Activated naive CD4-positive, alpha-beta T cell treated with anti-CD3 and anti-CD28 coated beads, Interleukin-2, amount 10 ng/mL, durations not matched to agents 7 days and 5 days (primary cell): ENCODE results near the gene KRT2.

Experiments used
- CTCF ChIA-PET: fragments of 350-600 bp; sonication (Branson Sonifier 250); formaldehyde crosslinking; loops from one replicate; lab custom pipeline; 2021; ENCODE audit warnings: antibody characterized with exemption; lab: Charles Lee
- DNase-seq: peaks from one replicate; pipeline ENCODE4 v3.0.0-alpha.2; 2020
- H3K27ac Mint-ChIP-seq: one replicate; pipeline ENCODE4 v1.8.0; 2021; ENCODE audit warnings: mild to moderate bottlenecking, moderate library complexity, mixed read lengths
- H3K27me3 Mint-ChIP-seq: one replicate; pipeline ENCODE4 v1.8.0; 2021; ENCODE audit warnings: mild to moderate bottlenecking, mixed read lengths
- H3K36me3 Mint-ChIP-seq: one replicate; pipeline ENCODE4 v1.8.0; 2021; ENCODE audit warnings: mixed read lengths
- H3K4me1 Mint-ChIP-seq: one replicate; pipeline ENCODE4 v1.8.0; 2021; ENCODE audit warnings: mixed read lengths
- H3K4me3 Mint-ChIP-seq: one replicate; pipeline ENCODE4 v1.8.0; 2021; ENCODE audit warnings: mild to moderate bottlenecking, moderate library complexity, mixed read lengths
- H3K9me3 Mint-ChIP-seq: one replicate; pipeline ENCODE4 v1.8.0; 2021; ENCODE audit warnings: mixed read lengths

Gene KRT2

DNA sequence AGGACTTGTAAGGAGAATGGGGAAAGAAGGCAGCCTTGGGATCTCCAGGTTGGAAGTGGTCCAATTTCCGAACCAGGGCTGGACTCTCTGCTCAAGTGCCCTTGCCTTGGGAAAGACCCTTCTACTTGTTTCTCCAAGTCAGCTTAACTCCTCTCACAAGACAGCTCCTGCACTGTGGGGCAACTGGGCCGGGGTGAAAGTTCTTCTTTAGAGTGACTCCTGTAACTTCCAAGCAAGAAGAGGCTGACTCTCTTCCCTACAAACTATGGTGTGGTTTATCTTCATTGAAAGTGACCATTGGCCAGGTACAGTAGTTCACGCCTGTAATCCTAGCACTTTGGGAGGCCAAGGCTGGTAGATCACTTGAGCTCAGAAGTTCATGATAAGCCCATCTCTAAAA, 14.5 kb upstream of the KRT2 start:
- Mint-ChIP-seq H3K27ac (no peak overlapping the region), H3K36me3 (no peaks in the 10 kb centered on the region), H3K9me3 (no peaks in the 10 kb centered on the region), H3K4me1 (peaks cover 9% of the 10 kb centered on the region), H3K27me3 (peaks cover 51% of the 10 kb centered on the region), H3K4me3 (no peak overlapping the region)
- no peak for DNase-seq
- CTCF ChIA-PET = interaction anchor here (2.2 kb wide), 1 partner anchor 213 kb away, joined by 5 read pairs; no protein-coding TSS in a partner anchor

- H3K27ac Mint-ChIP-seq = no peak overlapping the region
- H3K9me3 Mint-ChIP-seq = no peaks in the 10 kb centered on the region
- no peak for DNase-seq
- CTCF ChIA-PET = interaction anchor here (0.7 to 1.1 kb wide), 2 partner anchors 78 to 80 kb away, joined by 3 read pairs; no protein-coding TSS in a partner anchor
- H3K27me3 Mint-ChIP-seq = peaks cover 56% of the 10 kb centered on the region
- H3K4me3 Mint-ChIP-seq = no peak overlapping the region
- H3K4me1 Mint-ChIP-seq = peaks cover 9% of the 10 kb centered on the region
- no peaks in the 10 kb centered on the region for H3K36me3 Mint-ChIP-seq
These were observed 11.4 kb upstream of the KRT2 start for GRCh38 chr12:52663420-52663819.

DNA sequence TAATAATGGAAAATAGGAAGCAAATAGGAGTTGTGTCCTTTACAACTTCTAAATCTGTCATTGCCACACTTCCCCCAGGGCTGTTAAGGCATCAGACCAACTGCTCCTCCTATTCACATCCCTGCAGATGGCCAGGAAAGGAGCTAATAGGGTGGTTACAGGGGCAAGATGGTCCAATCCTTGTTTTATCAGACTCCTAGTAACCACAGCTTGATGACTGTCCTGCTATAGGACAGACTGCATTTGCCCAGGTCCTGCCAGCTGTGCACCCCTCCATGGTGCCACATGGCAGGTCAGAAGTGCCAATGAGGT, 10.9 kb upstream of the KRT2 start:
- CTCF ChIA-PET = no interaction called here
- H3K9me3 Mint-ChIP-seq = no peaks in the 10 kb centered on the region
- no peaks in the 10 kb centered on the region for H3K36me3 Mint-ChIP-seq
- no peak overlapping the region for H3K27ac Mint-ChIP-seq
- H3K4me1 Mint-ChIP-seq = peaks cover 9% of the 10 kb centered on the region
- peaks cover 56% of the 10 kb centered on the region for H3K27me3 Mint-ChIP-seq
- no peak overlapping the region for H3K4me3 Mint-ChIP-seq
- DNase-seq = no peak

DNA sequence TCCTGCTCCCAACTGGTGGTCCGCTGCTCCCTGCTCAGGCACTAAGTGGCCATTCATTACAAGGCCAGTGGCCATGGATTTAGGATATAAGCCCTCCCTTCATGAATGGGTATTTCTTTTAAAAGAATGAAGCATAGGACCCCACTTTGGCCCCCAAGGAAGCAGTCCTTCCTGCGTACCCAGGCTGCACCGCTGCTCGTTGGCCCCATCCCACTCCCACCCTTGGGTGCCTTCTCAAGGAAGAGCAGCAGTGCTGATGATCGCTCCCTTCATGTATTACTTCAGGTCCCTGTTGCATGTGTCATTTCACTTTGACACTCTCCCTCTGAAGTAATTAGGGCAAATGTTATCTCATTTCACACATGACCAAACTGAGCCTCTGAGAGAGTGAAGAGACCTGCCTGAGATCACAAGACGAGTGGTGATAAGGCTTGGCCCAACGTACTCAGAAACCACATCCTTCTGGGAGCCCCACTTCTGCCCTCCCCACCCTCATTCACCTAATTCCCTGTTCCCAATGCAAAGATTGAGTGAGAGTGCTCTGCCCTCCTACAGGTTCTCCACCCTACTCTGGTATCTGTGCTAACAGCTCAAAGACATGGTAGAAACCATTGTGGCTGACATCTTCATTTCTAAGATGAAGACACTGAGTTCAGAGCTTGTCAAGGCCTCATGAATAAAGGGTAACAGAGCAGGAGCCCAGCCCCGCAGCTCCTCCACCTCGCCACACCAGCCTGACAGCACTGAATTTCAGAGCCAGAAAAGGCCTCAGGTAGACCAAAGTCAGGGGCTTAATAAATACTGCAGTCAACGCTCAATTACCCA, 10.3 kb upstream of the KRT2 start:
- Mint-ChIP-seq H3K36me3 (no peaks in the 10 kb centered on the region), H3K9me3 (no peaks in the 10 kb centered on the region), H3K4me3 (no peak overlapping the region), H3K4me1 (peaks cover 9% of the 10 kb centered on the region), H3K27ac (no peak overlapping the region), H3K27me3 (peaks cover 56% of the 10 kb centered on the region)
- DNase-seq = no peak
- CTCF ChIA-PET = no interaction called here

DNA sequence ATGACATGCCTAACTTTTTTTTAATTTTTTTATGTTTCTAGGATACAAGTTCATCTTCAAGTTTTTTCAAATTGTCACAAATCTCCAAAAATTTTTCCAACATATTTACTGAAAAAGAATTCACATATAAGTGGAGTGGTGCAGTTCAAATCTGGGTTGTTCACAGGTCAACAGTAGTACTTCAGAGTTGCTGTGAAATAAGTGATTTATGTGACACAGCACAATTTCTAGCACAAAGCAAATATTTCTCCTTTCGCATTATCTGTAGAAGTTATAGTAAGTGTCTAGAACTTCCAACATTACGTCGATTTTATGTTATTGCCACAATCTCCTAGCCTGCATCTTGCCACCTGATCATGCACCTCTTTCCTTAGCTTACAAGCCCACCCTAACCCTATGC, 9.7 kb upstream of the KRT2 start:
- Mint-ChIP-seq H3K4me3 (no peak overlapping the region), H3K9me3 (no peaks in the 10 kb centered on the region), H3K27me3 (peaks cover 53% of the 10 kb centered on the region), H3K27ac (no peak overlapping the region), H3K4me1 (peaks cover 9% of the 10 kb centered on the region), H3K36me3 (no peaks in the 10 kb centered on the region)
- DNase-seq = no peak
- CTCF ChIA-PET = no interaction called here

DNA sequence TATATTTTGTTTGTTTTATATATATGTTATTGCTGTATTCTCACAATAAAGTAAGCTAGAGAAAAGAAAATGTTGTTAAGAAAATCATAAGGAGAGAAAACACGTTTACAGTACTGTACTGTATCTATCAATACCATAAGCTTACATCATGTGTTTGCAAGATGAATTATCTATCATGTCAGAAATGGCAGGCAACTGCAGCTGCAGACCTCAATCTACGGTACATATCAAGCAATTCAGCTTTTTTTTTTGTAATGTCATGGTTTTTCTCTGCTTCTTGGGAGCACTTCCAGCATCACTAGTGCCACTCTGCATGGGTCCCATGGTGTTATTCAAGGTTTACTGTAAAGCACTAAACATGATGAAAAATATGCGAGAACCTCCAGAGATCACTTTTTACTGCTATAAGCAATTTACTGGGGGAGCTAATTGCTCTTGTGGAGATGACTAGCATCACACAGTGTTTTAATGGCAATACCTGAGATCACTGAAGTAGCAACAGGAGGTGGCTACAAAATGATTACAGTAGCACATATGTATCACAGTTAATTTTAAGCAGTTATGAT, 9.0 kb upstream of the KRT2 start:
- no peak overlapping the region for H3K27ac Mint-ChIP-seq
- no peaks in the 10 kb centered on the region for H3K9me3 Mint-ChIP-seq
- no peak overlapping the region for H3K4me3 Mint-ChIP-seq
- no peak for DNase-seq
- CTCF ChIA-PET = no interaction called here
- H3K27me3 Mint-ChIP-seq = peaks cover 50% of the 10 kb centered on the region
- no peaks in the 10 kb centered on the region for H3K36me3 Mint-ChIP-seq
- peaks cover 9% of the 10 kb centered on the region for H3K4me1 Mint-ChIP-seq

DNA sequence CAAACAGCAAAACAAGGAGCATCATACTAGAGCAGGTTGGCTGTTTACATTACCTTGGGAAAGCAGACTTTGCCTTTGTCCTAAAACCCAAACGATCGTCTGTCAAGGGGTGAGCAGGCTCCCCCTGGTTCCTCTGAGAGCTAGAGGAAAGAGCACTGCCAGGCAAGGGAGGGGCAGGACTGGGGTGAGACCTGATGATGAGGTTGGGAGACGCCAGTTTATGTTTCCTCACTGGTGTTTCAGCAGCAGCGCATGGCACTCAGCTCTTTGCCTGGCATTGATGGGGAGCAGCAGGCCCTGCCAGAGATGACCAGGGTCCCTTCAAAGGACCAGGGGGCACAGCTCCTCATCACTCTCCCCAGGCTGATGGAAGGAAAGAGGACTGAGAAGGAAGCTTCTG, 7.9 kb upstream of the KRT2 start:
- H3K36me3 Mint-ChIP-seq = no peaks in the 10 kb centered on the region
- CTCF ChIA-PET = interaction anchor here (1.2 kb wide), 1 partner anchor 76 kb away, joined by 3 read pairs; no protein-coding TSS in a partner anchor

DNA sequence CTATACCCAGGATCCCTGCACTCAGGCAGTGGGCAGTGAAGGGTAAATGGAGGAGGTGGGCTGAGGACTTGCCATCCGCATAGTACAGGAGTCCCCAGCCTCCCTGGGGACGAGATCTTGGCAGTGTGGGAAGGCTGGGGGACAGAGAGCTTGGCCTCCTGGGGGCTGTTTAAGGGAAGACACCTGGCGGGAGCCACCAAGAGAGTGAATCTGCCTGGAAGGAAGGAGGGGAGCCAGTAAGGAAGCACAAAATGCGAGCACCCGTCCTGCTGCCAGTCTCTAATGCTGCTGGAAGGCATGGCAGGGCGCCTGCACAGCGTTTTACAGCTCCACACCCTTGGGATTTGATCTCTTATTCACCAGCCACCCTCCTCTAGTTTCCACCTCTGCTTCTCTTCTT, 7.4 kb upstream of the KRT2 start:
- peaks cover 9% of the 10 kb centered on the region for H3K4me1 Mint-ChIP-seq
- no peaks in the 10 kb centered on the region for H3K9me3 Mint-ChIP-seq
- peaks cover 54% of the 10 kb centered on the region for H3K27me3 Mint-ChIP-seq
- no peak for DNase-seq
- no peaks in the 10 kb centered on the region for H3K36me3 Mint-ChIP-seq
- CTCF ChIA-PET = interaction anchor here (1.2 kb wide), 1 partner anchor 76 kb away, joined by 3 read pairs; no protein-coding TSS in a partner anchor
- H3K27ac Mint-ChIP-seq = no peak overlapping the region
- H3K4me3 Mint-ChIP-seq = no peak overlapping the region

More for the DNA sequence above, 7.9 kb upstream of the KRT2 start:
- Mint-ChIP-seq H3K4me1 (peaks cover 9% of the 10 kb centered on the region), H3K9me3 (no peaks in the 10 kb centered on the region), H3K27me3 (peaks cover 54% of the 10 kb centered on the region), H3K4me3 (no peak overlapping the region), H3K27ac (no peak overlapping the region)
- DNase-seq = no peak

GRCh38 chr12:52658196-52658595, 6.2 kb upstream of the KRT2 start:
- CTCF ChIA-PET = no interaction called here
- H3K4me3 Mint-ChIP-seq = no peak overlapping the region

DNA sequence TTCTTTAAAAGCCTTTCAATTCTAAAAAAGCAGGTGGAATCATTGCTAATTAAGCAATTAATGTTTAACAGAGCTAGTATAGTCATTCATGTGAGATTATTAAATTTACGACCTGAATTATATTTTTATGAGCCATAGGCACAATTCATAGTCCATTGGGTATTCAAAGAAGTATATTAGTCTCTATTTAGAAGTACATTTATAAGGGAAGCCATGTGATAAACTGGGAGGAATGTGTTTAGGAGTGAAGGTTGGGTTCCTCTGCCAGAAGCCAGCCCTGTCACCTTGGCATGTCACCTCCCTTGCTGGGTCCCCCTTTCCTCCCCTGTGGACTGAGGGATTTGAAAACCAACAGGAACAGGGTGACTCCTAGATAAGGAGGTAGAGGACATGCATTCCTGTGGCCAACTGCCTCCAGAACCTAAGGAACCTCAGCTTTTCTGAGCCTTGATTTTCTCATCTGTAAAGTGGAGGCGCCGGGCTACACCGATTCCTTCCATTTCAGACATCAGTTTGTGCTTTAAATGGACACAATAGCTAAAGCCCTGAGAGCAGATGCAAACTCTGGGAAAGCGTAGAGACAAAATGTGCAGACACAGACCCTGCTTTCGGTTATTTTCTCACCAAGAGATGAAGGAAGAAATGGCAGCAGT, 5.4 kb upstream of the KRT2 start:
- H3K27me3 Mint-ChIP-seq = peaks cover 57% of the 10 kb centered on the region
- no peak overlapping the region for H3K27ac Mint-ChIP-seq
- peaks cover 10% of the 10 kb centered on the region for H3K4me1 Mint-ChIP-seq
- CTCF ChIA-PET = no interaction called here
- no peak overlapping the region for H3K4me3 Mint-ChIP-seq
- H3K9me3 Mint-ChIP-seq = no peaks in the 10 kb centered on the region
- DNase-seq = no peak
- H3K36me3 Mint-ChIP-seq = no peaks in the 10 kb centered on the region

More at GRCh38 chr12:52658196-52658595, 6.2 kb upstream of the KRT2 start:
- Mint-ChIP-seq H3K9me3 (no peaks in the 10 kb centered on the region), H3K4me1 (peaks cover 9% of the 10 kb centered on the region), H3K27ac (no peak overlapping the region), H3K36me3 (no peaks in the 10 kb centered on the region), H3K27me3 (peaks cover 58% of the 10 kb centered on the region)
- no peak for DNase-seq

DNA sequence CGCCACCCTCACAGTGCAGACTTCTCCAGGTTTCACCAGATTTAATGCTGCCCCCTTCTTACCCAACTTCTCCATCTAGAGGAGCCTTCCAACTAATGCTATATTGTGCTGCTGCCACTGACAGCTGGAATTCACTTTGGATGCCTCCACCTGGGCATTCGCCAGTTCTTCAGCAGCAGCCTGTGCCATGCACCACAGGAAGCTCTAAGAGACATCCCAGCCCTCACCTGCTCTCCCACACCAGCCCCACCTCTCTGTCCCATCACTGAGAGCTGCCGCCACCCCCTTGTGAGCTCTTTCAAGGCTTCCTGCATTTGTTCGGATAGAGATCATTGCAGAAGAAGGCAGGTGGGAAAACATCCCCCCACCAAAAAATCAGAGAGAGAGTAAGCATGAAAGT, 4.6 kb upstream of the KRT2 start:
- DNase-seq = no peak
- H3K27me3 Mint-ChIP-seq = peaks cover 64% of the 10 kb centered on the region
- H3K27ac Mint-ChIP-seq = no peak overlapping the region
- H3K9me3 Mint-ChIP-seq = peaks cover 2% of the 10 kb centered on the region
- no peaks in the 10 kb centered on the region for H3K36me3 Mint-ChIP-seq
- CTCF ChIA-PET = no interaction called here
- no peak overlapping the region for H3K4me3 Mint-ChIP-seq
- peaks cover 3% of the 10 kb centered on the region for H3K4me1 Mint-ChIP-seq

DNA sequence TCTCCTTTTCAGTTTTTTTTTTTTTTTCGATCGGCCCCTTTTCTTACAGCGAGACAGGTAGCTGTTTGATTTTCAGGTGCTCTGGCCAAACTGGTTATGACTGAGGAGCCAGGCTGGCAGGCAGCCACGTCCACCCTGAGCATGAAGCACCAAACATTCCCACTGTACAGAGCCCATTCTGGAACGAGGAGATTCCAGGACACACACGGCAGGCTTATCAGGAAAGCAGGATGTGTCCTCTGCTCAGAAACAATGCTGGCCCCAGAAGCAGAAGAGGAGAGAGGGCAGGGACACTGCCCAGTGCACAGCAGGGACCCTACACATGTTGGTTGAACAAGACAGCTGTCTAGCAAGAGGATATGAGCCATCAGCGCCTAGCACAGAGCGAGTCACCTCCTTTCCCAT, 3.7 kb upstream of the KRT2 start:
- Mint-ChIP-seq H3K9me3 (peaks cover 2% of the 10 kb centered on the region), H3K36me3 (no peaks in the 10 kb centered on the region), H3K4me3 (no peak overlapping the region), H3K27me3 (peaks cover 69% of the 10 kb centered on the region), H3K4me1 (peaks cover 3% of the 10 kb centered on the region), H3K27ac (no peak overlapping the region)
- CTCF ChIA-PET = interaction anchor here (1.5 kb wide), 1 partner anchor 70 kb away, joined by 4 read pairs; no protein-coding TSS in a partner anchor
- DNase-seq = no peak

DNA sequence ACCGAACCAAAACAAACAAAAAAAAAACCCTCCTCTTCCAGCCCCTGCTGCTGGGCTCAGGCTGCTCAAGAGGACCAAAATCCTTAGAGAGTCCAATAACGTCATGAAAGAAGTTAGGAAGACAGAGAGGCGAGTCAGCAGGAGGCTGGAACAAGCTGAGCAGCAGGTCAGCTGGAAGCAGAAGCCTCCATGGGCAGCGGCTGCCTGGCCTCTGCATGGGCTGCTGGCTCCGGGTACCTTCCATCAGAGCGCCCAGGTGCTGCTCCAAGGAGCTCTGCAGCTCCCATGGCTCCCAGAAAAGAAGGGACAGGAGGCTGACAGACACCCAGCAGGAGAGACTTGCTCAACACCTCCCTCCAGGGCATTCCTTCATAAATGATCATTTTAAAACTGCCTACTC, 3.2 kb upstream of the KRT2 start:
- H3K4me3 Mint-ChIP-seq = no peak overlapping the region
- CTCF ChIA-PET = interaction anchor here (1.5 kb wide), 1 partner anchor 69 kb away, joined by 4 read pairs; no protein-coding TSS in a partner anchor
- DNase-seq = no peak
- H3K4me1 Mint-ChIP-seq = peaks cover 3% of the 10 kb centered on the region
- no peaks in the 10 kb centered on the region for H3K36me3 Mint-ChIP-seq
- H3K27ac Mint-ChIP-seq = no peak overlapping the region
- H3K27me3 Mint-ChIP-seq = peaks cover 72% of the 10 kb centered on the region
- peaks cover 2% of the 10 kb centered on the region for H3K9me3 Mint-ChIP-seq

- H3K4me1 Mint-ChIP-seq = peaks cover 41% of the 10 kb centered on the region
- H3K36me3 Mint-ChIP-seq = peaks cover 6% of the 10 kb centered on the region
- CTCF ChIA-PET = no interaction called here
These were observed 1.4 kb downstream of the KRT2 start for GRCh38 chr12:52650520-52651081.

More at GRCh38 chr12:52650520-52651081, 1.4 kb downstream of the KRT2 start:
- DNase-seq = no peak
- Mint-ChIP-seq H3K9me3 (peaks cover 5% of the 10 kb centered on the region), H3K4me3 (no peak overlapping the region), H3K27ac (no peak overlapping the region), H3K27me3 (peaks cover 39% of the 10 kb centered on the region)
